NCI-H1930 (cell line): ENCODE data around the gene C1orf21.

Source experiments
- DNase-seq, 2 experiments: peaks; one replicate each; lab custom pipeline; 2025; lab: John Stamatoyannopoulos, UW

The C1orf21 gene

DNA sequence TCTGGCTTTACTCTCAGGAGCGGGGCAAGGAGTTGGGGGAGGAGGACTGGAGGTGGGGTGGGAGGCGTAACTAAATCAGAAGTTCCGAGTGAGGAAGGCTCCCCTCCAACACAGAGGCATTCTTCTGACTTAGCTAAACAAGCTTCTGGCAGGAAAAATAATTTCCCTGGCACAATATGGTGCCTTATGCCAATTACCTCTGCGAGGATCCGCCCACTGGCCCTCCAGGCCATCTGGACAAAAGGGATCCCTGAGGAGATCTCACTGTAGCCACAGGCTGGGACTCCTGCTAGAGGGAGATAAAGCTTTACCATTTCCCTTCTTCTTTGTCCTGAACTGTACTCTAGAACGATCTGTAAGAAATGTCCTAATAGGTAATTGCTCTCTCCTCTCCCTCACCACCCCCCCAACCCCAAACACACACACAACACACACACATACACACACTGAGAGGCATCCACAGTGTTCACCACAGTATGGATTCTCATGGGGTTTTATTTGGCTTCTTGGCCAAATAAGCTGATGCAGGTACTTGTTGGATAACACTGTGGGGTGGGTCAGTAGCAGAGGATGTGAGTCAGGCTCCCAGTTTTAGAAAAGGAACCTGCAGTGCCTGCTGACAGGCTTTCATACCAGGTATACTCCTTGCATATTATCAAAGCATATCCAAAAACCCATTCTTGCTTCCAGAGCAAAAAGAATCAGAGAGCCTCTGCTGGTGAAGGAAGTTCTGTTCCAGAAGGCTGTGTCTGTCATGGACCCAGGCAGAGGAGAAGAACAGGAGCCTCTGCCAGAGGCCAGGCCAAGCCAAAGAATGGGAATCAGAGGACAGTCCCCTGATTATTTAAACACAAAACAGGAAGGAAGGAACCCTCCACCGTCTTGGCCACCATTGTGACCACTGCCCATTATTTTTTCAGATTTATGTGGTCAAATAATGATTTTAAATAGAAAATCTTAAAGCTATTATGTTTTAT is 169.1 kb downstream of the C1orf21 start:
- DNase-seq: no peak

DNA sequence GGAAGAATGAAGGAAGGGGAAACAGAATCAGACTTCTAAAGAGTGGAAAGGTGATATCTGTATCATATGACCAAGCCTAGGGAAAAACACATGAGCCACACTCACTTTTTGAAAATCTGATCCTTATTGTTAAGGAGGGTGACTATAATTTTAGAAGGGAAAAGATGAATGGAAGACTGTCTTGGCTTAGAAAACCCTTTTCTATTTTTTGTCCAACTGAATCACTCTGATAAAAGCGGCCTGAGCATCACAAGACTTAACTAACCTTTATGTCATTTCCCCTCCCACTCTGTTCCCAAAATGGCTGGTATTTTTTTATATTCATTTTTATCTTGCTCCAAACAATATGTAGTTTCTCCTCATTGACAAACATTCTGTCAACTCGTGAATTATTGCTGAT is 169.8 kb downstream of the C1orf21 start:
- DNase-seq: no peak

DNA sequence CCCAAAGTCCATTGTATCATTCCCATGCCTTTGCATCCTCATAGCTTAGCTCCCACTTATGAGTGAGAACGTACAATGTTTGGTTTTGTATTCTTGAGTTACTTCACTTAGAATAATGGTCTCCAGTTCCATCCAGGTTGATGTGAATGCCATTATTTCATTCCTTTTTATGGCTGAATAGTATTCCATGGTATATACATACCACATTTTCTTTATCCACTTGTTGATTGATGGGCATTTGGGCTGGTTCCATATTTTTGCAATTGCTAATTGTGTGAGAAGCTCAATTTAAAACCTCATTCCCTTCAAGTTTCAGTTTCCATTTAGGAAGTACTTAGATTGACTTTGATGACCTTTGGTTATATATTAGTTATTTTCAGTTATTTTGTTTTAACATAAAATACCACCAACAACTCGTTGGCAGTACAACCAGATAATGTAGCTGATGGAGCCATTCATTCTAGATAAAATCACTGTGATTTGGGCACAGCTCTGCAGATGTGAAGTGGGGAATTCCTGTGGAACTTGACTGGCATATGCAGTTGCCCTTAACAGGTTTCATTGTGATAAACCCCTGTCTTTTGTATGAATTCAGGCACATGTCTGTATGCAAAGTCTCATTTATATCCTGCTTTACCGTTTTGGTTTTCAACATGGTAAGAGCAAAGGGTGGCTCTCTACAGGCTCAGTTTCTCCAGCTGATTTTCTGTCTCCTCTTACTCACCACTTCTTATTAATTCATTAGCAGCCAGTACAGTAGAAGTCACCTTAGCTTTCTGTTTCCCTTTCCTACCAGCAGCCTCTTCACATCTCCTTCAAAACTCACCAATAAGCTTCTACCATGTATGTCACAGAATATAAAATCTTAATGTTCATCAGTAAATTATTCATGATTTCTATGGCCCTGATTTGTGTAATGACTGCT is 170.9 kb downstream of the C1orf21 start:
- DNase-seq: no peak

DNA sequence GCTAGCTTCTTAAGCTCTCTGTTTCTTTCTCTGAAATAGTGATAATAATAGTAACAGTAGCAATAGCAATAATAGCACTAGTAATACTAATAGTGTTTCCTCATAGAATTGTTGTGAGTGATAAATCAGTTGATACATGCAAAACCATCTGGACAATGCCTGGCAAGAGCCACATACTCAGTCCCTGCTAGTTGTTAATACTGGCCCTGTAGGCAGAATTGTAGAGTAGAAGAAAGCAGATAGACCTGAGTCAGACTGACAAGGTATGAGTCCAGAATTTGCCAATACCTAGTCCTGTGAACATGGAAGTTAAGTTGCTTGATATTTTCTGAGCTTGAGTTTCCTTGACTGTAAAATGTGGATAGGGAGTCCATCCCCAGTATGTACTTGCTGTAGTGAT is 171.9 kb downstream of the C1orf21 start:
- DNase-seq: no peak

DNA sequence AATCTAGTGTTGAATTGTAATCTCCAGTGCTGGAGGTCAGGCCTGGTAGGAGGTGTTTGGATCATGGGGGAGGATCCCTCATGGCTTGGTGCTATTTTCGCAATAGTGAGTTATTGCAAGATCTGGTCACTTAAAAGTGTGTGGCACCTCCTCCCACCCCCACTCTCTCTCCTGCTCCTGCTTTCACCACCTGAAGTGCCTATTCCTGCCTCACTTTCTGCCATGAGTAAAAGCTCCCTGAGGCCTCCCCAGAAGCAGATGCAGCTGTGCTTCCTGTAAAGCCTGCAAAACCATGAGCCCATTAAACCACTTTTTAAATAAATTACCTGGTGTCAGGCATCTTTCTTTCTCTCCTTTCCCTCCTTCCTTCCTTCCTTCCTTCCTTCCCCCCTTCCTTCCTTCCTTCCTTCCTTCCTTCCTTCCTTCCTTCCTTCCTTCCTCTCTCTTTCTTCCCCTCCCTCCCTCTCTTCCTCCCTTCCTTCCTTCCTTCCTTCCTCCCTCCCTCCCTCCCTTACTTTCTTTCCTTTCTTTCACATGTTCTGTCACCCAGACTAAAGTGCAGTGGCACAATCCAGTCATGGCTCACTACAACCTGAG is 172.4 kb downstream of the C1orf21 start:
- no peak for DNase-seq

DNA sequence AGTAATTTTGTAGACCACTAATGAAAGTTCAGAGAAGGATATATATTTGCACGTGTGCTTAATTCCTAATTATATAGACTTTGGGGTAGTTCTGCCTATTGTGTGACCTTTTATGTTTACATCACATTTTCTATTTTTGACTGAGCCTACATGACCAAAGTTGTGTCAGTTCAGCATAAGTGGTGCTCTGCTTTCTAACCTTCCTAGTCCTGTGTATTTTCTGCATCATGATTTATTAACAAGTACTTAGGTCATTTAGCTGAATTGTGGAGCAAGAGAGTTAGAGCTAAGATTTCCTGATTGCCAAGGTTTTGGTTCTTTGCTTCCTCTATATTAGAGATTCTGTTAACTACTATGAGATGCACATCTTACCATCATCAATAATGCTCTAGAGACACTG is 176.0 kb downstream of the C1orf21 start:
- no peak for DNase-seq

DNA sequence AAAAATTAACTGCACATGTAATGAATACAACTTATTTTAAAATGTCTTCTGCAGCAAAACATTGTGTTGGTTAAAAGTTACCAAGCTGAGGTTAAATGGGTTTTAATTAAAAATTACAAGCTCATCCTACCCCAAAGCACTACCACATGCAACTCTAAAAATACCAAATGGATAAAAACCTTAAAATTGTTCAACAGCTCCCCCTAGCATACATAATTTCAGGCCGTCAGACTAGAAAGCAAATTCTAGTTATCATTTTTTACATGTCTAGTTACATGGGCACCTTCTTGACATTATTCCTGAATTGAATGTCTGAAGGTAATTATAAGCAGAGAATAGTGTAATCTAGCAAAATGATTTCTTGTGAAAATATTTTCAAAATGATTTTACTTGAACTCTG is 176.5 kb downstream of the C1orf21 start:
- DNase-seq: no peak

DNA sequence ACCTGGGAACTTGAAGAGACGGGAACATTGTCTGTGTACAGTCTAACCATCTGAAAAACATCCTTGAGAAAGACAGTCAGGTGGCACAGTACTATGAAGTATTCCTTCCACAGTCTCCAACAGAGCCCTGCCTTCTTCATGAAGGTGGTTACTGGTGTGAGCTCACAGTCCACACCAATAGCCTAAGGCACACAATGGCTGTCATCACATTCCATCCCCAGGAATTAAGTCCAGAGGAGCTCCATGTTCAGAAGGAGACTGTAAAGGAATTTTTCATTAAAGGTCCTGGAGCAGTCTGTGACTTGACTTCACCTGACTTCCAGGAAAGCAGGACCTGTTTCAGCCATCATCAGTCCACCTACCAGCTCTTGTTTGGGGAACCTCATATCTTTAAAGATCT is 180.2 kb downstream of the C1orf21 start:
- DNase-seq: no peak

DNA sequence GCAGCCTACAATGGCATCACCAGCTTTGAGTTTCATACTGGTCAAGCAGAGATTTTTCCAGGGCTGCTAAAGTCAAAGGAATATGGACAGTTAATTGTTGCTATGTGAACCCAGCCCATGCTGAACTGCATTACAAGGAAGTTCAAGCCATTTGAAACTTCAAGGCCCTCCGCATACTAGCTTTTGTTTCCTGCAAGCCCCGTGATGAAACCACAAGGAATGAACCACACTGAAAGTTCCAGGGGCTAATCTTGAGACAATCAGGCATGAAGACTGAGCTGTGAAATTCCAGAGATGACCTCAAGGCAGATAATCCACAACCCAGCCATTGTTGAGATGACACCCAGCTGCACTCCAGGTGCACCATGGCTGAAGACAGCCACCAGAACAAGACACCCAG is 180.8 kb downstream of the C1orf21 start:
- DNase-seq: no peak

DNA sequence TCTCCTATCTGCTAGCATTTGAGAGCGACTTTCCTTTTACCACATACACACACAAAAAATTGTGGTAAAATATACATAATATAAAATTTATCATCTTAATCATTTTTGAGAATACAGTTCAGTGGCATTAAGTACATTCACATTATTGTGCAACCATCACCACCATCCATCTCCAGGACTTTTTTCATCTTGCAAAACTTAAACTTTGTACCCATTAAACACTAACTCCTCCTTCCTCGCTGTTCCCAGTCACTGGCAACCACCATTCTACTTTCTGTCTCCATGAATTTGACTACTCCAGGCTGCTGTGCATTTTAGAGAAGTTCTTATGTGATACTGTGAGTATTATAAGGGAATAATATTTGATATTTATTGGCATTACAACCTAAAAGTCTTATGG is 181.3 kb downstream of the C1orf21 start:
- DNase-seq: no peak

DNA sequence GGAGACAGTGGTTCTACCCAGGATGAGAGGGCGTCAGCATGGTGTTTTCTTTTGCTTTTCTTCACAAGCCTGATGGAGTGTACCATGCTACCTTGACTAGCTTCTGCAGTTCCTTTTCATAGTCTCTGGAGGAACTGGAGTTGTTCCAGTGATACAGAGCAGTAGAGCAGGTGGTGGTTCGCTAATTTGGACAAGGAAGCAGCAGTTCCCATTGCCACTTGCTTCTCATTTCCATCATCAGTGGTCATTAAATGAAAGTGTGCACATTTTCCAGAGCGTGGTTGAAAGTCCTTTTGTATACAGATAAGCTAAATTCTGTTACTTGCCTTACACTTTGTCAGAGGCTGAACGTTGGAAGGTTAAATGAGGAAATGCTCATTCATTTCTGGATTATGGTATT is 182.3 kb downstream of the C1orf21 start:
- DNase-seq: no peak

DNA sequence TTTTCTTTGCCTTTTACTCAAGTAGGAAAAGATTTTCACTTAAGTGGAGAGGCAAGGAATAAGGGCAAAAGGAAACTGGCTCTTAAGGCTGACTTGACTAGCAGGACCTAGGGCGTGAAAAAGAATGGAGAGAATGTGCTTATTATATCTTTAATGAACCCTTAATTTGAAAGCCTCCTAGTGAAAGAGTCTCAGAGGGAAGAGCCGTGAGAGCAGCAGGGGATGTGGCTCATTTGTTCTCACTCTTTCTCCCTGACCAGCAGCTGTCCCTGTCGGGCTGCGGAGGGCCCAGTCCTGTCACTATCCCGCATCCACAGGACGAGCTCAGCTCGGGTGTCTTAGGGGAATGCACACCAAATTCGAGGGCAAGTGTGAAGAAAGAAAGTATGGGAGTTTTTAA is 187.8 kb downstream of the C1orf21 start:
- DNase-seq: no peak

DNA sequence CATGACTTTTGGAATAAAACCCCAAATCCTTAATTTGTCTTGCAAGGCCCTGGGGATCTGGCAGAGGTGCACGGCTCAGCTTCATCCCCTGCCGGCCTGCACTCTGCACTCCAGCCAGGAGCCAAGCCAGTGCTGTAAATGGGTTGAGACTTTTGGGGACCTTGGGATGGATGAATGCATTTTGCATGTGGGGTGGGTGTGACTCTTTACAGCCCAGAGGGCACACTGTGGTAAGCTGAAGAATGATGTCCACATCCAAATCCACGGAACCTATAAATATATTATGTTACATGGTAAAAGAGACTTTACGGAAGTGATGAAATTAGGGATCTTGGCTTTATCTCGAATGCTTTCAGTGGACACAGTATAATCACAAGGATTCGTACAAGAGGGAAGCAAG is 190.0 kb downstream of the C1orf21 start:
- DNase-seq: no peak

DNA sequence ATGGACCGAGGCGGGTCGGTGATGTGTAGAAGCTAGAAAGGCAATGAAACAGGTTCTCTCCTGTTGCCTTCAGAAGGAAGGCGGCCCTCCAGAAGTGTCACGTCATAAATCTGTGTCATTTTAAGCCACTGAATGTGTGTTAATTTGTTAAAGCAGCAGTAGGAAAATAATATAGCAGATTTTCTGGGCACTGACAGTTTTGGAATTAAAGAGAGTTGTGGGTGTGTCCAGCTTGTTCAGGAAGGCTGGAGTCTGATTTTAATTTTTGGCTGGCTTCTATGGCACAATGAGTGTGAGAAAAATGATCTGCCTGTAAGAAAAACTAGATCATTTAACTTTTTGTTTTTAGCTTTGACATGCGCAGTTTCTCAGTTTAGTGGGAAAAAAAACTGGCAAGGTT is 190.5 kb downstream of the C1orf21 start:
- no peak for DNase-seq

DNA sequence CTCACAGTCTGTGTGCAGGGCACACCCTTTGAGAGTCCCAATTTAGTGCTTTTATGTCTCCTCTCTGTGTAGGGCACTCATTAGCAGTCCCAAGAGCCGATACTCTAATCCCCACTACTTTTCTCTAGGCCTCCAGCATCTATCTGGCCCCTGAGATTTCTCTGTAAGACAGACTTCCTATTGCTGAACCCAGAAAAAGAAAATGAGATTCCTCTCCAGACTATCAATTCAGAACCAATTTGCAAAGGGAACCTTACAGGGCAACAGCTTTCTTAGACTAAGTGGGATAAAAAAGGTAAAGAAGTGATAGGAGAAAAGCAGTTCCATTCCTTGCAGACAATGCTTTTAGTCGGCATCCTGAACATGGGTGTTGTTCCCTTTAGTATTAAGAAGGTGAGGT is 195.6 kb downstream of the C1orf21 start:
- no peak for DNase-seq

DNA sequence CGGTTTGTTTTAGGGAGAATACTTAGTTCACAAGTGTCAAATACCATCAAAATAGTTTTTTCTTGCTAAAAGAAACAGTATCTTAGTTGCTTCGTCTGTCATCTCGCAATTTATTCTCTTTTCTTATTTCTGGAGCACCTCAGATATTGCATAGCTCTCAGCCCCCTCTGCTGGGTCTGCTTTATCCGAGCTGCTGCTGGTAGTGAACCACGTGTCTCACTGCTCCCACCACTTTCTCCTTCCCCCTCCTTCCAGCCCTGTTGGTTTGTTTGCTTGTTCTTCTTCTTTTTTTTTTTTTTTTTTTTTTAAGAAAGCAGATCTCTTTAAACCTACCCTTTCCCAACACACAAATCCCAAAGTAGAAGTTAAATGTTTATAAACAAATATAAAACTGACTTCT is 197.0 kb downstream of the C1orf21 start:
- no peak for DNase-seq

DNA sequence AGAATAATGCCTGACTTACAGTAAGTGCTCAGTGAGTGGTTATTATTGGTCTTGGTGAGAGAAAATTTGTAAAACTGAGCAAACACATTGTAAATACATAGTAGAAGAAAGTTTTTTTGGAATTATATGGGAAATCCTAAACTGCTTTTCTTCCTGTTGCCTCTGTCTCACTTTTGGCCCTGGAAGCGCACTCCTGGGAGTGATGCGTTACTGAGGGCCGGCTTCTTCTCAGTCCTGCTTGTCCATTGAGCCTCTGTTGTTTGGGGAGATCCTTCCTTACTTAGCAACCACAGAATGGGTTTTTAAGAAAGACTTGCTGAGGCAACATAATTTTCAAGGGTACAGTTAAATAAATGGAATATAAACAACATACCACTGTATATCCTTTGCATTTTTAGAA is 201.9 kb downstream of the C1orf21 start:
- no peak for DNase-seq

DNA sequence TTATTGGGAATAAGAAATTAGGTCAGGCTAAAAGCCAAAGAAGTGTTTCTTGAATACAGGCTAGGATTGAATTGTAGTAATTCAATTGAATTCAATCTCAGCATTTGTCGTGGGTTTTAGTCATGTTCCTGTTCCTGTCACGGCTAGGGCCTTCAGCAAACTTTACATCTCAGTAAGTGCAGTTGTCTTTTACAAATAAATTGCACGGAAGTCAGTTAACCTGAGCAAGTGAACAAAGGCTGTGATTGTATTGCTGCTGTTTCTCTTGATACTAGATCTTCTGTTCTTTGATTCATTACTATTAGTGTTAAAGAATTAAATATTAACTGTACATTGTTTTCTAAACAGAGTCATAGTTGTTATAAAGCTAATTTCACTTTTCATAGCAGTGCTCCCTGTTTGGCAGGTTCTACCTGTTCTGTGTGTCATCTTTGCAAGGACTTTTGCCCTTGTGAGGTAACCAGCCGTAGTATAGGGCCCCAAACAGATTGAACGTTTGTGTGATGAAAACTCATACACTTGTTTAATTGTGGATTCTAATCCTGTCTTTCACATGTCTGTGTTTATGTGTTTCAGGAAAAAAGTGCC is 203.4 kb downstream of the C1orf21 start:
- DNase-seq: no peak

DNA sequence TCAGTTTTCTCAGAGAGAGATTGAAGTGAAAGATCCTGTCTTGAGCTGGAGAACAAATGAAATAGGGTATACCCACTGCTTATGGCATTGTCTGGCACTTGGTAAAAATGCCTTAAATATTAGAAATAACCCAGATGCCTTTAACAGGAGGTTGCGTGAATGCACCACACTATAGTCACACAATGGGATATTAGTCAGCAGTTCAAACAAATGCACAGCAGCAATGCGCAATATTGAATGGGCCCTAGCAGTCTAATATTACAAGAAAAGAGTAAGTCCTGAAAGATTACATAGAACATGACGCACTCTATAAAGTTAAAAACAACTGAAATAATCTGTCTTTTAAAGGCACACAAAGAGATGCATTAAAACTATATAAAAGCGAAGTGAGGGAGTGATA is 206.8 kb downstream of the C1orf21 start:
- DNase-seq: no peak

DNA sequence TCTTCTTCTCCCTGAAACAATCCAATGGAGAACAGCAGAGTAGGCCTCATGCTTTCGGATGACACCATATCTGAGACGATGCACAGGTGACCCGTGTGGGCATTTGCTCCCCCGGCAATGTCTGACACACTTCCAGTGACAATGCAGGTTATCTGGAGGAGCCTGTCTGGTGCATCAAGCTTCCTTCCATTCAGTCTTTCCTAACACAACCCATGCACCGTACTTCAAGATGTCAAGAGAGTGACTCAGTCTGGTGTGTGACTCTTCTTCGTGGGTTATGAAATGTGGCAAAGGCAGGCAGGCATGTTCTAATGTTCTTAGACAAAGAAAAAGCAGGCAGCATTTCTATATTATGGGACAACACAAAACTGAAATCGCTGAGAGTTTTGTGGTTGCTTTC is 208.8 kb downstream of the C1orf21 start:
- no peak for DNase-seq

DNA sequence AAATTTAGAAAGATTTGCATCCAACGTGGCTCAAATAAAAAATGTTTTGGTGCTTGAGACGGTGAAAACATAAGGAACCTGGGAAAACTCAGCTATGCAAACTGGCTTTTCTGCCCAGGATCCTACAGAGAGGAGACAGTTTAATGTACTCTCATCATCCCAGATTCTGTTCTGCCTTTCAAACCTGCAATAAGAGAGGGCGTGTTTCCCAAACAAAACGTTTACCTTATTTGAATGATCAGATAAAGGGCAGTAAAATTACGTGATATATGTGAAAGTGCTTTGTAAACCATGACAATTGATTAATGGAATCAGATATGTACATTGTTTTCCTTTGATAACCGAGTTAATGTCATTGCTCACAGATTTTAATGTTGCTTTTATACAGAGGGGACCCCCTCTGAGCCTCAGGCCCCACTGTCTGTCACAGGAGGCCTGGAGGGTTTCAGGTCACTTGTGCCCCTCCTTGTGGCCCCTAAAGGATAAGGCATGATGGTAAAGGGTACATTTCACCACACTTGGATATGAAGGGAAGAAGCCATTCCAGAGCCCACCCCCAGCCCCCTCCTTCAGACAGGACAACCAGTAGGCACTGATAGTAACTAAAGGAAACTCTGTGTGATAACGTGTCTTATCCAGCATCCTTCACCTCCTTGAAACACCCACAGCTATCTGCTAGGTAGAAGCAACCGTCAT is 210.3 kb downstream of the C1orf21 start:
- no peak for DNase-seq
